ENCODE data around the gene LSR. TPM values are rescaled to one million over a fixed set of nuclear protein-coding genes. Genes with fewer than 3 reads are reported as not detected.

The LSR gene
- total and polyA plus RNA-seq, 2 experiments from 2014 or later = 116 to 212 TPM

DNA sequence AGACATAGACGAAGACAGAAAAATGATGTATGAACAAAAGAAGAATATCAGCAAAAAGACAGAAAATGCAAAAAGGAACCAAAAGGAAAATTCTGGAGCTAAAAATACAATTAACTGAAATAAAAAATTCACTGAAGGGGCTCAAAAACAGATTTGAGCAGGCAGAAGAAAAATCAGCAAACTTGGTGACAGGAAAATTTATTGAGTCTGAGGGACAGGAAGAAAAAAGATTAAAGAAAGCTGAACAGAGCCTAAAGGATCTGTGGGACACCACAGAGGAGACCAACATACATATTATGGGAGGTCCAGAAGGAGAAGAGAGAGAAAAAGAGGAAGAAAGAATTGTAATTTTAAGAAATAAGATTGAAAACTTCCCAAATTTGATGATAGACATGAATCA is 7.4 kb upstream of the LSR start:
- ATAC-seq (no peak), DNase-seq (ENCODE audit: low spot score) (no peak)
- peaks cover 28% of the 10 kb centered on the region for H3K9me3 Mint-ChIP-seq
- H3K27ac Mint-ChIP-seq = no peak overlapping the region
- no peaks in the 10 kb centered on the region for H3K27me3 ChIP-seq (ENCODE audit: insufficient read depth)
- no peak overlapping the region for H3K27ac ChIP-seq (ENCODE audit: low read depth)
- no peak overlapping the region for H3K4me3 Mint-ChIP-seq
- no peak overlapping the region for H3K4me3 ChIP-seq
- H3K4me1 ChIP-seq (ENCODE audit: insufficient read depth) = no peaks in the 10 kb centered on the region
- TF ChIP-seq, protein P1, sequence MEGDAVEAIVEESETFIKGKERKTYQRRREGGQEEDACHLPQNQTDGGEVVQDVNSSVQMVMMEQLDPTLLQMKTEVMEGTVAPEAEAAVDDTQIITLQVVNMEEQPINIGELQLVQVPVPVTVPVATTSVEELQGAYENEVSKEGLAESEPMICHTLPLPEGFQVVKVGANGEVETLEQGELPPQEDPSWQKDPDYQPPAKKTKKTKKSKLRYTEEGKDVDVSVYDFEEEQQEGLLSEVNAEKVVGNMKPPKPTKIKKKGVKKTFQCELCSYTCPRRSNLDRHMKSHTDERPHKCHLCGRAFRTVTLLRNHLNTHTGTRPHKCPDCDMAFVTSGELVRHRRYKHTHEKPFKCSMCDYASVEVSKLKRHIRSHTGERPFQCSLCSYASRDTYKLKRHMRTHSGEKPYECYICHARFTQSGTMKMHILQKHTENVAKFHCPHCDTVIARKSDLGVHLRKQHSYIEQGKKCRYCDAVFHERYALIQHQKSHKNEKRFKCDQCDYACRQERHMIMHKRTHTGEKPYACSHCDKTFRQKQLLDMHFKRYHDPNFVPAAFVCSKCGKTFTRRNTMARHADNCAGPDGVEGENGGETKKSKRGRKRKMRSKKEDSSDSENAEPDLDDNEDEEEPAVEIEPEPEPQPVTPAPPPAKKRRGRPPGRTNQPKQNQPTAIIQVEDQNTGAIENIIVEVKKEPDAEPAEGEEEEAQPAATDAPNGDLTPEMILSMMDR (conservative IDR thresholded peaks at IDR 0.05; ENCODE audit: low read depth in 2 of 2) = no peak
- TF ChIP-seq ZNF114 (CRISPR knock-in tag; IDR thresholded peaks at IDR 0.05) (no peak), CREB1 (CRISPR knock-in tag; IDR thresholded peaks at IDR 0.05; ENCODE audit: low read depth) (no peak), EZH2phosphoT487 (IDR thresholded peaks at IDR 0.05; ENCODE audit: unreplicated experiment) (no peak), STAT1 (IDR thresholded peaks at IDR 0.05; ENCODE audit: unreplicated experiment) (no peak), JUNB (IDR thresholded peaks at IDR 0.05; ENCODE audit: unreplicated experiment) (no peak)
- TF ChIP-seq, protein P2, sequence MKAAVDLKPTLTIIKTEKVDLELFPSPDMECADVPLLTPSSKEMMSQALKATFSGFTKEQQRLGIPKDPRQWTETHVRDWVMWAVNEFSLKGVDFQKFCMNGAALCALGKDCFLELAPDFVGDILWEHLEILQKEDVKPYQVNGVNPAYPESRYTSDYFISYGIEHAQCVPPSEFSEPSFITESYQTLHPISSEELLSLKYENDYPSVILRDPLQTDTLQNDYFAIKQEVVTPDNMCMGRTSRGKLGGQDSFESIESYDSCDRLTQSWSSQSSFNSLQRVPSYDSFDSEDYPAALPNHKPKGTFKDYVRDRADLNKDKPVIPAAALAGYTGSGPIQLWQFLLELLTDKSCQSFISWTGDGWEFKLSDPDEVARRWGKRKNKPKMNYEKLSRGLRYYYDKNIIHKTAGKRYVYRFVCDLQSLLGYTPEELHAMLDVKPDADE (IDR thresholded peaks at IDR 0.05) = no peak
- H3K79me2 ChIP-seq (replicated peaks; ENCODE audit: insufficient read depth) = no peaks in the 10 kb centered on the region
- H3K27me3 Mint-ChIP-seq (ENCODE audit: insufficient read depth, low read depth, poor library complexity) = no peaks in the 10 kb centered on the region
- no peaks in the 10 kb centered on the region for H4K20me1 ChIP-seq (replicated peaks; ENCODE audit: insufficient read depth)
- H3K36me3 ChIP-seq (ENCODE audit: insufficient read depth) = no peaks in the 10 kb centered on the region
- H3K9me2 ChIP-seq (ENCODE audit: insufficient read depth) = no peaks in the 10 kb centered on the region
- no peak overlapping the region for H3K4me2 ChIP-seq
- peaks cover 10% of the 10 kb centered on the region; the same call in 1 of the 3 replicates for H3K36me3 Mint-ChIP-seq (ENCODE audit: low read depth)
- no peak overlapping the region for H2AFZ ChIP-seq
- H3K4me1 Mint-ChIP-seq = peaks cover 7% of the 10 kb centered on the region; the same call in 2 of the 3 replicates
- H3F3A ChIP-seq (replicated peaks; ENCODE audit: low read depth) = no peaks in the 10 kb centered on the region

DNA sequence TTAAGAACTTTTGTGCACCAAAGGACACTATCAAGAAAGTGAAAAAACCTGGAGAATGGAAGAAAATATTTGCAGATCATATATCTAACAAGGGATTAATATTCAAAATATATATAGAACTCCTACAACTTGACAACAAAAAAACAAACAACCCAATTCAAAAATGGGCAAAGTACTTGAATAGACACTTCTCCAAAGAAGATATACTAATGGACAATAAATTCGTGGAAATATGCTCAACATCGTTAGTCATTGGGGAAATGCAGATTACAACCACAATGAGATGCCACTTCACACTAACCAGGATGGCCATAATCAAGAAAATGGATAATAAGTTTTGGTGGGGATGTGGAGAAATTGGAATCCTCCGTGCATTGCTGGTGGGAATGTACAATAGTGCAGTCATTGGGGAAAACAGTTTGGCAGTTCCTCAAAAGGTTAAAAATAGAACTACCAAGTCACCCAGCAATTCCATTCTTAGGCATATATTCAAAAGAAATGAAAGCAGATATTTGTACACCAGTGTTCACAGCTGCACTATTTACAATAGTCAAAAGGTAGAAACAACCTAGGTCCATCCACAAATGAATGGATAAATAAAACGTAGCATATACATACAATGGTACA is 2.2 kb upstream of the LSR start:
- Mint-ChIP-seq H3K4me3 (peak overlapping the region; percentile 95), H3K9me3 (peaks cover 8% of the 10 kb centered on the region), H3K27me3 (ENCODE audit: insufficient read depth, low read depth, poor library complexity) (peaks cover 20% of the 10 kb centered on the region), H3K36me3 (ENCODE audit: low read depth) (peaks cover 31% of the 10 kb centered on the region), H3K4me1 (peaks cover 32% of the 10 kb centered on the region), H3K27ac (peak overlapping the region; percentile 100)
- H3K36me3 ChIP-seq (ENCODE audit: insufficient read depth) = peaks cover 8% of the 10 kb centered on the region
- H3F3A ChIP-seq (replicated peaks; ENCODE audit: low read depth) = no peaks in the 10 kb centered on the region
- peaks cover 26% of the 10 kb centered on the region for H3K79me2 ChIP-seq (replicated peaks; ENCODE audit: insufficient read depth)
- no peak overlapping the region for H2AFZ ChIP-seq
- no peaks in the 10 kb centered on the region for H3K9me2 ChIP-seq (ENCODE audit: insufficient read depth)
- peaks cover 12% of the 10 kb centered on the region for H3K4me1 ChIP-seq (ENCODE audit: insufficient read depth)
- peak overlapping the region; percentile 99; the same call in 1 of the 2 replicates for H3K27ac ChIP-seq (ENCODE audit: low read depth)
- peak overlapping the region; percentile 74 for H3K4me2 ChIP-seq
- peaks cover 20% of the 10 kb centered on the region for H4K20me1 ChIP-seq (replicated peaks; ENCODE audit: insufficient read depth)
- no peak for ATAC-seq
- DNase-seq (ENCODE audit: low spot score) = no peak
- no peaks in the 10 kb centered on the region for H3K27me3 ChIP-seq (ENCODE audit: insufficient read depth)
- H3K4me3 ChIP-seq = peak overlapping the region; percentile 83; the same call in 1 of the 2 replicates
- no peak for TF ChIP-seq NANOG (IDR thresholded peaks at IDR 0.05; ENCODE audit: borderline replicate concordance)
- no peak for TF ChIP-seq ZNF114 (CRISPR knock-in tag; IDR thresholded peaks at IDR 0.05)
- TF ChIP-seq EZH2phosphoT487 (IDR thresholded peaks at IDR 0.05; ENCODE audit: unreplicated experiment) = no peak
- no peak for TF ChIP-seq STAT1 (IDR thresholded peaks at IDR 0.05; ENCODE audit: unreplicated experiment)
- TF ChIP-seq, protein P3, sequence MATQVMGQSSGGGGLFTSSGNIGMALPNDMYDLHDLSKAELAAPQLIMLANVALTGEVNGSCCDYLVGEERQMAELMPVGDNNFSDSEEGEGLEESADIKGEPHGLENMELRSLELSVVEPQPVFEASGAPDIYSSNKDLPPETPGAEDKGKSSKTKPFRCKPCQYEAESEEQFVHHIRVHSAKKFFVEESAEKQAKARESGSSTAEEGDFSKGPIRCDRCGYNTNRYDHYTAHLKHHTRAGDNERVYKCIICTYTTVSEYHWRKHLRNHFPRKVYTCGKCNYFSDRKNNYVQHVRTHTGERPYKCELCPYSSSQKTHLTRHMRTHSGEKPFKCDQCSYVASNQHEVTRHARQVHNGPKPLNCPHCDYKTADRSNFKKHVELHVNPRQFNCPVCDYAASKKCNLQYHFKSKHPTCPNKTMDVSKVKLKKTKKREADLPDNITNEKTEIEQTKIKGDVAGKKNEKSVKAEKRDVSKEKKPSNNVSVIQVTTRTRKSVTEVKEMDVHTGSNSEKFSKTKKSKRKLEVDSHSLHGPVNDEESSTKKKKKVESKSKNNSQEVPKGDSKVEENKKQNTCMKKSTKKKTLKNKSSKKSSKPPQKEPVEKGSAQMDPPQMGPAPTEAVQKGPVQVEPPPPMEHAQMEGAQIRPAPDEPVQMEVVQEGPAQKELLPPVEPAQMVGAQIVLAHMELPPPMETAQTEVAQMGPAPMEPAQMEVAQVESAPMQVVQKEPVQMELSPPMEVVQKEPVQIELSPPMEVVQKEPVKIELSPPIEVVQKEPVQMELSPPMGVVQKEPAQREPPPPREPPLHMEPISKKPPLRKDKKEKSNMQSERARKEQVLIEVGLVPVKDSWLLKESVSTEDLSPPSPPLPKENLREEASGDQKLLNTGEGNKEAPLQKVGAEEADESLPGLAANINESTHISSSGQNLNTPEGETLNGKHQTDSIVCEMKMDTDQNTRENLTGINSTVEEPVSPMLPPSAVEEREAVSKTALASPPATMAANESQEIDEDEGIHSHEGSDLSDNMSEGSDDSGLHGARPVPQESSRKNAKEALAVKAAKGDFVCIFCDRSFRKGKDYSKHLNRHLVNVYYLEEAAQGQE (IDR thresholded peaks at IDR 0.05; ENCODE audit: unreplicated experiment) = no peak
- TF ChIP-seq CREB1 (CRISPR knock-in tag; IDR thresholded peaks at IDR 0.05; ENCODE audit: low read depth) = no peak
